SK-N-SH (cell line): Measurements from ENCODE around the gene YPEL3. TPM values are rescaled to one million over a fixed set of nuclear protein-coding genes. Genes with fewer than 3 reads are reported as not detected.

Experiments
- CTCF ChIA-PET: fragments of 300-600, 350-600 bp; formaldehyde crosslinking; extraction: SDS; loops from one replicate; lab custom pipeline; 2021; lab: Yijun Ruan, JAX
- POLR2A ChIA-PET: fragments of 350-600 bp; sonication (Branson Sonifier 250); formaldehyde crosslinking; extraction: SDS; loops from one replicate; lab custom pipeline; 2020; ENCODE audit warnings: antibody characterized with exemption, inconsistent platforms; lab: Yijun Ruan, JAX
- DNase-seq: peaks from one replicate; pipeline ENCODE4 v3.0.0; 2012
- H2AFZ ChIP-seq: fragments of 200-600 bp; sonication (generic); 2 replicates; pipeline ENCODE4 v1.8.1; 2016; ENCODE audit warnings: antibody characterized with exemption, mild to moderate bottlenecking, low read depth
- H3F3A ChIP-seq: fragments of 200-600 bp; sonication (generic); replicated peaks from 2 replicates; pipeline ENCODE3; 2016; ENCODE audit warnings: antibody characterized with exemption, mild to moderate bottlenecking; ENCODE audit not compliant: insufficient read depth
- H3K27ac ChIP-seq, 2 experiments: fragments of 200-500 bp in 1 of 2; fragments of 200-600 bp in 1 of 2; sonication (Bioruptor generic) in 1 of 2; sonication (generic), shearing (Covaris generic) in 1 of 2; 2 replicates each; pipeline versions ENCODE4 v1.5.1 to v1.6.1; 2014 to 2016; ENCODE audit warnings: low read depth in 2 of 2, inconsistent platforms in 1 of 2, low read length in 1 of 2, mild to moderate bottlenecking in 1 of 2, mixed read lengths in 1 of 2
- H3K27me3 ChIP-seq: fragments of 200-600 bp; sonication (generic), shearing (Covaris generic); 2 replicates; pipeline ENCODE4 v1.6.1; 2016; ENCODE audit warnings: mixed run types; ENCODE audit not compliant: insufficient read depth
- H3K36me3 ChIP-seq, 2 experiments: fragments of 200-500 bp in 1 of 2; fragments of 200-600 bp in 1 of 2; sonication (Bioruptor generic) in 1 of 2; sonication (generic) in 1 of 2; replicated peaks in 1 of 2; 2 replicates each; pipeline versions ENCODE3 to v1.5.1; 2014 to 2016; ENCODE audit warnings: low read length in 1 of 2, mild to moderate bottlenecking in 1 of 2; ENCODE audit not compliant: insufficient read depth in 2 of 2, control insufficient read depth in 1 of 2
- H3K4me1 ChIP-seq, 2 experiments: fragments of 200-500 bp in 1 of 2; fragments of 200-600 bp in 1 of 2; sonication (Bioruptor generic) in 1 of 2; sonication (generic), shearing (Covaris generic) in 1 of 2; 2 replicates each; pipeline versions ENCODE4 v1.5.1 to v1.6.1; 2014 to 2016; ENCODE audit warnings: low read depth in 1 of 2, low read length in 1 of 2, mixed run types in 1 of 2; ENCODE audit not compliant: insufficient read depth in 2 of 2, control insufficient read depth in 1 of 2
- H3K4me2 ChIP-seq: fragments of 200-600 bp; sonication (generic), shearing (Covaris generic); 2 replicates; pipeline ENCODE4 v1.6.1; 2017; ENCODE audit warnings: mixed run types
- H3K4me3 ChIP-seq, 2 experiments: fragments of 200-500 bp in 1 of 2; fragments of 200-600 bp in 1 of 2; sonication (Bioruptor generic) in 1 of 2; sonication (generic), shearing (Covaris generic) in 1 of 2; 2 replicates each; pipeline versions ENCODE4 v1.5.1 to v1.8.1; 2014 to 2016; ENCODE audit warnings: low read depth in 2 of 2, inconsistent platforms in 1 of 2, low read length in 1 of 2, mild to moderate bottlenecking in 1 of 2, mixed read lengths in 1 of 2, moderate library complexity in 1 of 2
- H3K79me2 ChIP-seq: fragments of 200-600 bp; sonication (generic); 2 replicates; pipeline ENCODE4 v1.8.1; 2017; ENCODE audit warnings: mild to moderate bottlenecking; ENCODE audit not compliant: insufficient read depth
- H3K9ac ChIP-seq: fragments of 200-600 bp; sonication (generic); 2 replicates; pipeline ENCODE4 v1.6.1; 2017; ENCODE audit warnings: mixed run types
- H3K9me2 ChIP-seq: fragments of 200-600 bp; sonication (generic); 2 replicates; pipeline ENCODE4 v1.6.1; 2017; ENCODE audit warnings: mixed run types
- H3K9me3 ChIP-seq: fragments of 200-600 bp; sonication (generic); 2 replicates; pipeline ENCODE4 v1.6.1; 2017; ENCODE audit warnings: mixed run types, mild to moderate bottlenecking, moderate library complexity
- H4K20me1 ChIP-seq: fragments of 200-600 bp; sonication (generic); 2 replicates; pipeline ENCODE4 v1.6.1; 2017; ENCODE audit warnings: mild to moderate bottlenecking, mixed run types; ENCODE audit not compliant: insufficient read depth
- CTCF ChIP-seq: fragments of 200-600 bp; sonication (generic); IDR thresholded peaks from 2 replicates; pipeline ENCODE4 v1.6.1; 2017; ENCODE audit warnings: antibody characterized with exemption, mild to moderate bottlenecking, moderate library complexity
- ELF1 ChIP-seq: IDR thresholded peaks from 2 replicates; pipeline ENCODE4 v1.4.0; 2012
- FOSL2 ChIP-seq: IDR thresholded peaks from 2 replicates; pipeline ENCODE4 v1.4.0; 2012; ENCODE audit warnings: low read depth, mild to moderate bottlenecking, moderate library complexity, borderline replicate concordance
- FOXJ3 ChIP-seq: sonication (generic); formaldehyde crosslinking; IDR thresholded peaks from 2 replicates; pipeline ENCODE4 v1.5.1; 2020; ENCODE audit warnings: mild to moderate bottlenecking, missing genetic modification reagents
- FOXM1 ChIP-seq: IDR thresholded peaks from 2 replicates; pipeline ENCODE4 v1.4.0; 2012; ENCODE audit warnings: low read depth, mild to moderate bottlenecking
- IRF3 ChIP-seq: fragments of 150-350 bp; IDR thresholded peaks from 2 replicates; pipeline ENCODE4 v1.6.1; 2016; ENCODE audit warnings: mild to moderate bottlenecking, low read depth, low read length
- MAX ChIP-seq: IDR thresholded peaks from 2 replicates; pipeline ENCODE4 v1.4.0; 2012; ENCODE audit warnings: low read depth
- NFIC ChIP-seq: IDR thresholded peaks from 2 replicates; pipeline ENCODE4 v1.4.0; 2012; ENCODE audit warnings: borderline replicate concordance
- PBX3 ChIP-seq: IDR thresholded peaks from 2 replicates; pipeline ENCODE4; 2012
- RAD21 ChIP-seq: IDR thresholded peaks from 2 replicates; pipeline ENCODE4 v1.6.1; 2012; ENCODE audit warnings: mild to moderate bottlenecking, low read length
- RFX5 ChIP-seq: IDR thresholded peaks from 2 replicates; pipeline ENCODE4 v1.6.1; 2012; ENCODE audit warnings: mild to moderate bottlenecking, improper control_type of control experiment, low read length
- TCF12 ChIP-seq: IDR thresholded peaks from 2 replicates; pipeline ENCODE4 v1.4.0; 2012
- WGBS: methylation state at CpG from one replicate; pipeline ENCODE4 v1.1.6; 2017; ENCODE audit warnings: low lambda C conversion rate; 5-methylcytosine and 5-hydroxymethylcytosine counted together
- polyA plus RNA-seq, 3 experiments: library from polyadenylated mRNA; depleted of rRNA; stranded (reverse); fragments of >200 nt; gene quantifications; 2 replicates each; pipeline ENCODE4 v1.2.3, GENCODE V29; 2012

The YPEL3 gene
- polyA plus RNA-seq, 1 of the 3 experiments (the other 2 are of a cell fraction) = 36.6 TPM

DNA sequence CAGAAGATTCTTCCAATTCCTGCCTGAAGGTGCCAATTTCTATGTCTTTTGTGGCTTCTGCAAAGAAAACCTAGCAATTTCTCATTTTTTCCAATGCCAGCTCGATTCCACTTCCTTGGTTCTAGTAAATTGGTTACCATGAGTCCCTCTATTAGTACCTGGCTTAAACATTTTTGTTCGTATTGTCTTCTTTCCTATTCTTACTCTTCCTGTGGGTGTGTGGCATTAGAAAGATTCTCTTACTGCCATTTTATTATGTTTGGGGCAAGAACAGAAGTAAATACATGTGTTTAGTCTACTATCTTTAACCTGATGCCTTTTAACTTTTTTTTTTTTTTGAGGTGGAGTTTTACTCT lies 47.3 kb upstream of the YPEL3 start:
- Histone ChIP-seq H3K9me3 (no peaks in the 10 kb centered on the region), H3K27me3 (no peaks in the 10 kb centered on the region), H3K27ac (no peak overlapping the region), H3K9me2 (no peaks in the 10 kb centered on the region), H3F3A (no peaks in the 10 kb centered on the region), H4K20me1 (no peaks in the 10 kb centered on the region), H3K9ac (no peak overlapping the region), H3K79me2 (no peaks in the 10 kb centered on the region), H3K36me3 (no peaks in the 10 kb centered on the region), H3K4me1 (no peaks in the 10 kb centered on the region), H3K4me3 (no peak overlapping the region), H2AFZ (no peak overlapping the region), H3K4me2 (no peak overlapping the region)
- no peak for TF ChIP-seq TCF12
- TF ChIP-seq NFIC = no peak
- TF ChIP-seq RAD21 = no peak
- 48% methylated on average over 2 of the region's 2 CpGs for WGBS
- CTCF ChIA-PET = interaction anchor here (0.7 to 1.2 kb wide), 4 partner anchors 12 to 52 kb away, joined by 3 to 4 read pairs (median 4); partner anchors contain the start of gene TBX6
- POLR2A ChIA-PET = no interaction called here
- DNase-seq = no peak

- H3K27me3 ChIP-seq = no peaks in the 10 kb centered on the region
- H3K4me2 ChIP-seq = no peak overlapping the region
- no peak overlapping the region for H3K4me3 ChIP-seq
- WGBS = 73% methylated on average over 13 of the region's 13 CpGs
- CTCF ChIA-PET = interaction anchor here (0.7 to 1.2 kb wide), 5 partner anchors 12 to 51 kb away, joined by 3 to 4 read pairs (median 3); partner anchors contain the start of gene TBX6
- H3K9me2 ChIP-seq = no peaks in the 10 kb centered on the region
- no peak for DNase-seq
- no peak overlapping the region for H3K9ac ChIP-seq
- TF ChIP-seq RAD21 (peak; percentile 50), IRF3 (no peak)
- H3K27ac ChIP-seq = no peak overlapping the region
- H3K9me3 ChIP-seq = no peaks in the 10 kb centered on the region
- H3K79me2 ChIP-seq = no peaks in the 10 kb centered on the region
- H3K36me3 ChIP-seq = no peaks in the 10 kb centered on the region
- POLR2A ChIA-PET = no interaction called here
- H4K20me1 ChIP-seq = no peaks in the 10 kb centered on the region
- H3K4me1 ChIP-seq = peaks cover 0 to 3% of the 10 kb centered on the region in 2 experiments; a peak in 1 of 4 replicates
- H2AFZ ChIP-seq = no peak overlapping the region
- no peaks in the 10 kb centered on the region for H3F3A ChIP-seq
Measured at GRCh38 chr16:30142672-30143346, 46.8 kb upstream of the YPEL3 start.

- Histone ChIP-seq H4K20me1 (no peaks in the 10 kb centered on the region), H3K9me3 (no peaks in the 10 kb centered on the region), H2AFZ (no peak overlapping the region), H3K27me3 (no peaks in the 10 kb centered on the region), H3K4me3 (no peak overlapping the region), H3K36me3 (no peaks in the 10 kb centered on the region), H3K4me1 (peaks cover 0 to 3% of the 10 kb centered on the region in 2 experiments; a peak in 1 of 4 replicates), H3K9me2 (no peaks in the 10 kb centered on the region), H3K79me2 (no peaks in the 10 kb centered on the region), H3K9ac (no peak overlapping the region), H3K4me2 (no peak overlapping the region), H3F3A (no peaks in the 10 kb centered on the region), H3K27ac (no peak overlapping the region)
- CTCF ChIA-PET = interaction anchor here (1.2 kb wide), 1 partner anchor 23 kb away, joined by 3 read pairs; no protein-coding TSS in a partner anchor
- no peak for DNase-seq
- 91% methylated on average over 2 of the region's 2 CpGs for WGBS
- POLR2A ChIA-PET = no interaction called here
- TF ChIP-seq ELF1 (no peak), FOXM1 (no peak), FOXJ3 (CRISPR knock-in tag) (no peak), TCF12 (no peak), CTCF (no peak), RFX5 (no peak), MAX (no peak), IRF3 (no peak), FOSL2 (no peak), NFIC (no peak), PBX3 (no peak)
Measured at GRCh38 chr16:30141750-30142149, 45.7 kb upstream of the YPEL3 start.
